NCI-H2107 (cell line): ENCODE results near the gene MACROH2A1.
A peak's percentile ranks its signal among the peaks of the same experiment; 100 is the strongest.

Source experiments
- DNase-seq: peaks from one replicate; lab custom pipeline; 2025; lab: John Stamatoyannopoulos, UW

The MACROH2A1 gene

GRCh38 chr5:135398855-135399793 is at the start of gene MACROH2A1:
TSS of gene MACROH2A1 (minus strand) at chr5:135399231. CDS start at chr5:135389093, 10,138 bp downstream.
- DNase-seq = peak; percentile 38

GRCh38 chr5:135448071-135448739 is 49.2 kb upstream of the MACROH2A1 start:
- DNase-seq = no peak

- DNase-seq = no peak
These were observed 48.4 kb upstream of the MACROH2A1 start, which contains the start of gene DCANP1 for GRCh38 chr5:135447298-135447929. TSS of gene DCANP1 (minus strand) at chr5:135447348. CDS start at chr5:135447108, 240 bp downstream.

GRCh38 chr5:135446615-135447014 is 47.6 kb upstream of the MACROH2A1 start:
- no peak for DNase-seq

- no peak for DNase-seq
These were observed 47.2 kb upstream of the MACROH2A1 start for GRCh38 chr5:135446206-135446605.

- no peak for DNase-seq
These were observed 46.4 kb upstream of the MACROH2A1 start for GRCh38 chr5:135445306-135445985.

- no peak for DNase-seq
These were observed 45.9 kb upstream of the MACROH2A1 start for GRCh38 chr5:135444881-135445280.

GRCh38 chr5:135444360-135444759 is 45.3 kb upstream of the MACROH2A1 start:
- no peak for DNase-seq

GRCh38 chr5:135443161-135443960 is 44.3 kb upstream of the MACROH2A1 start:
- DNase-seq = no peak

- DNase-seq = no peak
These were observed 43.6 kb upstream of the MACROH2A1 start for GRCh38 chr5:135442431-135443160.

GRCh38 chr5:135441919-135442318 is 42.9 kb upstream of the MACROH2A1 start:
- no peak for DNase-seq

GRCh38 chr5:135441350-135441831 is 42.4 kb upstream of the MACROH2A1 start:
- no peak for DNase-seq

GRCh38 chr5:135440916-135441315 is 41.9 kb upstream of the MACROH2A1 start:
- DNase-seq = no peak

- no peak for DNase-seq
These were observed 40.5 kb upstream of the MACROH2A1 start for GRCh38 chr5:135439231-135440205.

GRCh38 chr5:135438636-135439221 is 39.7 kb upstream of the MACROH2A1 start:
- no peak for DNase-seq

GRCh38 chr5:135437796-135438560 is 38.9 kb upstream of the MACROH2A1 start:
- DNase-seq = no peak

- no peak for DNase-seq
These were observed 38.4 kb upstream of the MACROH2A1 start for GRCh38 chr5:135437422-135437795.

GRCh38 chr5:135436951-135437418 is 38.0 kb upstream of the MACROH2A1 start:
- no peak for DNase-seq
